GM23248 (cell line): ENCODE measurements around the gene GLB1L2.

Source experiments
- EZH2 ChIP-seq: fragments of 200-600 bp; sonication (generic); IDR thresholded peaks from 2 replicates; pipeline ENCODE4 v1.6.1; 2018; ENCODE audit warnings: antibody characterized with exemption, mild to moderate bottlenecking; ENCODE audit not compliant: insufficient read depth, poor library complexity, severe bottlenecking
- EZH2phosphoT487 ChIP-seq: fragments of 200-600 bp; sonication (generic); IDR thresholded peaks from 2 replicates; pipeline ENCODE4 v1.6.1; 2018; ENCODE audit warnings: antibody characterized with exemption, moderate library complexity, mild to moderate bottlenecking, low read depth; ENCODE audit not compliant: insufficient read depth

GRCh38 chr11:134332782-134333181, 994 bp downstream of the GLB1L2 start:
- TF ChIP-seq EZH2 (no peak), EZH2phosphoT487 (no peak)
